OCI-LY3 (cell line): Measurements from ENCODE around the gene MAST1.

Experiments
- H2AFZ ChIP-seq: fragments of 200-600, 300-600 bp; shearing (Covaris generic); 2 replicates; pipeline ENCODE4 v1.6.0; 2014; ENCODE audit warnings: antibody characterized with exemption, low read depth, low read length
- H3K27ac ChIP-seq: fragments of 200-600, 300-600 bp; sonication (generic); 2 replicates; pipeline ENCODE4 v1.5.1; 2014; ENCODE audit warnings: mild to moderate bottlenecking, low read length, moderate library complexity, mixed read lengths
- H3K27me3 ChIP-seq: fragments of 200-600, 300-600 bp; sonication (generic); 2 replicates; pipeline ENCODE4 v1.6.1; 2014; ENCODE audit warnings: low read depth, low read length, mixed read lengths
- H3K36me3 ChIP-seq: fragments of 200-600, 300-600 bp; sonication (generic); replicated peaks from 2 replicates; pipeline ENCODE3; 2014; ENCODE audit warnings: low read depth, low read length, mixed read lengths
- H3K4me1 ChIP-seq: fragments of 300-600, 200-600 bp; sonication (generic); 2 replicates; pipeline ENCODE4 v1.6.1; 2014; ENCODE audit warnings: low read length, mixed read lengths
- H3K4me2 ChIP-seq: fragments of 200-600, 300-600 bp; sonication (generic); 2 replicates; pipeline ENCODE4 v1.6.1; 2014; ENCODE audit warnings: low read length, mixed read lengths
- H3K4me3 ChIP-seq: fragments of 300-600, 200-600 bp; sonication (generic); 2 replicates; pipeline ENCODE4 v1.5.1; 2014; ENCODE audit warnings: antibody characterized with exemption, mild to moderate bottlenecking, low read length, moderate library complexity
- H3K79me2 ChIP-seq: fragments of 300-600, 200-600 bp; shearing (Covaris generic); 2 replicates; pipeline ENCODE4 v1.6.1; 2014; ENCODE audit warnings: mild to moderate bottlenecking, low read length, mixed read lengths
- H3K9ac ChIP-seq: fragments of 300-600, 200-600 bp; shearing (Covaris generic); 2 replicates; pipeline ENCODE4 v1.6.0; 2014; ENCODE audit warnings: mild to moderate bottlenecking, low read length, moderate library complexity
- H3K9me3 ChIP-seq: fragments of 200-600, 300-600 bp; shearing (Covaris generic); 2 replicates; pipeline ENCODE4 v1.6.1; 2014; ENCODE audit warnings: low read length, mixed read lengths; ENCODE audit not compliant: insufficient read depth
- H4K20me1 ChIP-seq: fragments of 200-600, 300-600 bp; sonication (generic); 2 replicates; pipeline ENCODE4 v1.6.1; 2016; ENCODE audit warnings: low read length, mixed read lengths; ENCODE audit not compliant: insufficient read depth
- EZH2phosphoT487 ChIP-seq: fragments of 200-600 bp; shearing (Covaris generic); IDR thresholded peaks from 2 replicates; pipeline ENCODE4 v1.6.1; 2018; ENCODE audit warnings: antibody characterized with exemption, mixed run types, low read depth
- TF ChIP-seq, protein P1 (sequence below): fragments of 200-600, 300-600 bp; sonication (generic); IDR thresholded peaks from 2 replicates; pipeline ENCODE4 v1.5.1; 2014; ENCODE audit warnings: antibody characterized with exemption, low read length, low read depth

MAST1 gene

GRCh38 chr19:12847159-12848139 lies 9.1 kb downstream of the MAST1 start:
- Histone ChIP-seq H3K36me3 (peaks cover 6% of the 10 kb centered on the region), H3K9ac (no peak overlapping the region), H3K27ac (no peak overlapping the region), H4K20me1 (no peaks in the 10 kb centered on the region), H3K4me3 (peak overlapping the region; percentile 61), H3K27me3 (no peaks in the 10 kb centered on the region), H3K79me2 (no peaks in the 10 kb centered on the region), H3K4me1 (peaks cover 7% of the 10 kb centered on the region; the same call in 1 of the 2 replicates), H3K9me3 (no peaks in the 10 kb centered on the region), H2AFZ (no peak overlapping the region), H3K4me2 (peak overlapping the region; percentile 85)
- no peak for TF ChIP-seq EZH2phosphoT487
- TF ChIP-seq, protein P1, sequence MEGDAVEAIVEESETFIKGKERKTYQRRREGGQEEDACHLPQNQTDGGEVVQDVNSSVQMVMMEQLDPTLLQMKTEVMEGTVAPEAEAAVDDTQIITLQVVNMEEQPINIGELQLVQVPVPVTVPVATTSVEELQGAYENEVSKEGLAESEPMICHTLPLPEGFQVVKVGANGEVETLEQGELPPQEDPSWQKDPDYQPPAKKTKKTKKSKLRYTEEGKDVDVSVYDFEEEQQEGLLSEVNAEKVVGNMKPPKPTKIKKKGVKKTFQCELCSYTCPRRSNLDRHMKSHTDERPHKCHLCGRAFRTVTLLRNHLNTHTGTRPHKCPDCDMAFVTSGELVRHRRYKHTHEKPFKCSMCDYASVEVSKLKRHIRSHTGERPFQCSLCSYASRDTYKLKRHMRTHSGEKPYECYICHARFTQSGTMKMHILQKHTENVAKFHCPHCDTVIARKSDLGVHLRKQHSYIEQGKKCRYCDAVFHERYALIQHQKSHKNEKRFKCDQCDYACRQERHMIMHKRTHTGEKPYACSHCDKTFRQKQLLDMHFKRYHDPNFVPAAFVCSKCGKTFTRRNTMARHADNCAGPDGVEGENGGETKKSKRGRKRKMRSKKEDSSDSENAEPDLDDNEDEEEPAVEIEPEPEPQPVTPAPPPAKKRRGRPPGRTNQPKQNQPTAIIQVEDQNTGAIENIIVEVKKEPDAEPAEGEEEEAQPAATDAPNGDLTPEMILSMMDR, result peak; percentile 99

DNA sequence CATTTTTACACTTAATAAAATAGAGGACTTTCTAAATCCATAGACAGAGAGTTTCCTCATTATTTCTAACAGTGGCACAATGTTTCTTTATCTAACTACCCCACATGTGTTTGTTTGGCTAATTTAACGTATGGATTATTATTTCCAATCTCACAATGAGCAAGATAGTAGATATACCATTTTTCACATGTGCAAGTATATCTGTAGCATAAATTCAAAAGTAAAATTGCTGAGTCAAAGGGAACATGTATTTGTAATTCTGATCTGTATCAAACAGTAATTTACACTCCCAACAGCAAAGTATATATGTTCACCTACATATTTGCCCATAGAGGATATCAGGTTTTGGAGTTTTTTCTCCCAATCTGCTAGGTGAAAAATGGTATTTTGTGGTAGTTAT lies 18.3 kb downstream of the MAST1 start:
- Histone ChIP-seq H3K4me2 (no peak overlapping the region), H3K79me2 (no peaks in the 10 kb centered on the region), H3K4me1 (no peaks in the 10 kb centered on the region), H3K9ac (no peak overlapping the region), H3K4me3 (no peak overlapping the region), H3K27me3 (no peaks in the 10 kb centered on the region), H3K27ac (no peak overlapping the region), H3K9me3 (no peaks in the 10 kb centered on the region), H3K36me3 (peaks cover 12% of the 10 kb centered on the region), H4K20me1 (no peaks in the 10 kb centered on the region), H2AFZ (no peak overlapping the region)
- TF ChIP-seq, protein P1, result no peak
- no peak for TF ChIP-seq EZH2phosphoT487

GRCh38 chr19:12858041-12858928 lies 20.0 kb downstream of the MAST1 start:
- Histone ChIP-seq H2AFZ (no peak overlapping the region), H3K4me3 (no peak overlapping the region), H3K9ac (no peak overlapping the region), H3K79me2 (no peaks in the 10 kb centered on the region), H3K4me1 (peaks cover 3% of the 10 kb centered on the region), H3K27ac (no peak overlapping the region), H4K20me1 (no peaks in the 10 kb centered on the region), H3K36me3 (peaks cover 12% of the 10 kb centered on the region), H3K4me2 (no peak overlapping the region), H3K27me3 (no peaks in the 10 kb centered on the region), H3K9me3 (no peaks in the 10 kb centered on the region)
- no peak for TF ChIP-seq EZH2phosphoT487
- TF ChIP-seq, protein P1, result no peak

GRCh38 chr19:12859546-12859945 lies 21.2 kb downstream of the MAST1 start:
- H3K27ac ChIP-seq, result no peak overlapping the region
- H3K9ac ChIP-seq, result no peak overlapping the region
- no peak for TF ChIP-seq EZH2phosphoT487
- TF ChIP-seq, protein P1, result no peak
- no peak overlapping the region for H3K4me2 ChIP-seq
- H3K79me2 ChIP-seq, result no peaks in the 10 kb centered on the region
- H3K9me3 ChIP-seq, result no peaks in the 10 kb centered on the region
- peaks cover 6% of the 10 kb centered on the region for H3K4me1 ChIP-seq
- H3K4me3 ChIP-seq, result no peak overlapping the region
- H3K36me3 ChIP-seq, result peaks cover 10% of the 10 kb centered on the region
- no peaks in the 10 kb centered on the region for H3K27me3 ChIP-seq
- H4K20me1 ChIP-seq, result no peaks in the 10 kb centered on the region
- no peak overlapping the region for H2AFZ ChIP-seq
